ENCODE data around the gene SLC25A22.

GRCh38 chr11:818396-819128, 20.5 kb upstream of the SLC25A22 start, which contains the start of gene PNPLA2:
- TF ChIP-seq USF2 (IDR thresholded peaks at IDR 0.05) (no peak), CTCF (IDR thresholded peaks at IDR 0.05) (no peak)

Measured in A549 (cell line).